Right lobe of liver (tissue), 6 donors: ENCODE results near the gene MARK3. TPM values are rescaled to one million over a fixed set of nuclear protein-coding genes. Genes with fewer than 3 reads are reported as not detected.
A peak's percentile ranks its signal among the peaks of the same experiment; 100 is the strongest.

Experiments used
- ATAC-seq, 4 donors: fragments of 200-7000 bp; cut with Tn5 transposase; one replicate each; pipeline ENCODE4 v1.9.1; 2020; ENCODE audit warnings: mild to moderate bottlenecking in 4 of 4, moderate library complexity in 4 of 4
- DNase-seq, 3 donors: peaks; one replicate each; pipeline ENCODE4 v3.0.0-alpha.2; 2020
- H3K27ac ChIP-seq, 3 donors: fragments of 200-600 bp; one replicate each; pipeline ENCODE4 v1.8.0; 2022
- H3K27me3 ChIP-seq, 2 donors: fragments of 200-600 bp; one replicate each; pipeline ENCODE4 v1.8.0; 2022
- H3K36me3 ChIP-seq, 4 donors: fragments of 200-600 bp; sonication (generic) in 1 of 4; one replicate each; pipeline versions ENCODE4 v1.5.1 to v1.8.0; 2017 to 2022; ENCODE audit warnings: control low read depth in 1 of 4
- H3K4me1 ChIP-seq, 4 donors: fragments of 200-600 bp; sonication (generic) in 1 of 4; one replicate each; pipeline versions ENCODE4 v1.5.1 to v1.8.0; 2017 to 2022; ENCODE audit warnings: control low read depth in 1 of 4
- H3K4me3 ChIP-seq, 3 donors: fragments of 200-600 bp; one replicate each; pipeline ENCODE4 v1.8.0; 2022
- H3K9me3 ChIP-seq, 4 donors: fragments of 200-600 bp; sonication (generic) in 1 of 4; one replicate each; pipeline versions ENCODE4 v1.5.1 to v1.8.0; 2017 to 2022; ENCODE audit warnings: control low read depth in 1 of 4
- POLR2A ChIP-seq: fragments of 450-650 bp; IDR thresholded peaks from one replicate; pipeline ENCODE4 v1.6.1; 2017; ENCODE audit warnings: antibody characterized with exemption, mild to moderate bottlenecking
- WGBS: methylation state at CpG from one replicate; pipeline ENCODE4 v1.1.6; 2018; ENCODE audit warnings: low coverage, low lambda C conversion rate; ENCODE audit not compliant: insufficient coverage; ENCODE audit errors: missing lambda C conversion rate; 5-methylcytosine and 5-hydroxymethylcytosine counted together
- intact Hi-C, 2 donors: fragments of 100-400 bp; cut with DNase I; formaldehyde crosslinking; loops; one replicate each; pipeline versions ENCODE4 v1.11.2 to v1.14.1; 2022
- total RNA-seq, 6 experiments: library from RNA; depleted of rRNA in 2 of 6; stranded (reverse); fragments of >200 nt in 2 of 6; fragmentation: NEBNext Ultra II Directional in 3 of 6; extraction: Animal tissue kit (Norgen Biotek cat#: 25700) in 3 of 6; gene quantifications; one replicate each; pipeline versions ENCODE4 v1.1.0 to v1.2.4, GENCODE V29; 2016 to 2023
- TF ChIP-seq, protein P1 (sequence below), 4 donors: fragments of 200-600 bp in 3 of 4; fragments of 450-650 bp in 1 of 4; IDR thresholded peaks; one replicate each; pipeline versions ENCODE4 v1.5.1 to v1.8.0; 2016 to 2022; ENCODE audit warnings: antibody characterized with exemption in 4 of 4, mild to moderate bottlenecking in 2 of 4
- donor health status: DM: no; HTN: yes; CAD: no.
- donor health status: DM: no; HTN: no; CAD: no.
- donor health status: DM: no; HTN: no; CAD: no.
- donor health status: DM: no; HTN: yes; CAD: no.
- donor health status: DM: no; HTN: yes; CAD: no.

The MARK3 gene
- total RNA-seq, 6 experiments from 2014 or later = 25.5 to 34.3 (median 27.3) TPM

DNA sequence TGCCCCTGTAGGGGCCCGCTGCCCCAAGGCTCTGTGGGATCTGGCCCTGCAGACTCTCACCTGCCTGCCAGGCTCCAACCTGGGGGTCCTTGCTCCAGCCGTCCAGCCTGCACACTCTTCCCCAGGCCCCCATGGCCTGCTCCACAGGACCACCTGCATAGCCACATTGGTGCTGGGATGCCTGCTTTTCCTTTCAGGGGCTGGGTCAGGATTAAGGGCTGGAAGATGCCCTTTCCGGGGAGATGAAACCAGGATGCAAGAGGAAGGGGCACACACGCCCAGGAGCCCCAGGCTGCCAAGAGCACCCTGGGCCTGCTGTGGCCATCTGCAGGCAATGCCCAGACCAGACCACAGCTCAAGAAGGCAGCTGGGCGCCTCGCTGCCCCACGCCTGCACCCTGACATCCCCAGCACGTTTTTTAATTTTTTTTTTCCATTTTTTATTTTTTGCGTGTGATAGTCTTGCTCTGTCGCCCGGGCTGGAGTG lies 162.3 kb downstream of the MARK3 start:
- Histone ChIP-seq H3K4me3 (no peak overlapping the region), H3K36me3 (no peaks in the 10 kb centered on the region), H3K27ac (no peak overlapping the region), H3K4me1 (no peaks in the 10 kb centered on the region), H3K27me3 (no peaks in the 10 kb centered on the region), H3K9me3 (no peaks in the 10 kb centered on the region)
- ATAC-seq (no peak), DNase-seq (no peak)
- WGBS = 58% methylated on average over 2 of the region's 11 CpGs
- intact Hi-C loops = loop anchor here (5.0 to 10.0 kb wide), 2 partner anchors 45 to 53 kb away; no protein-coding TSS in a partner anchor
- TF ChIP-seq POLR2A = no peak
- TF ChIP-seq, protein P1, sequence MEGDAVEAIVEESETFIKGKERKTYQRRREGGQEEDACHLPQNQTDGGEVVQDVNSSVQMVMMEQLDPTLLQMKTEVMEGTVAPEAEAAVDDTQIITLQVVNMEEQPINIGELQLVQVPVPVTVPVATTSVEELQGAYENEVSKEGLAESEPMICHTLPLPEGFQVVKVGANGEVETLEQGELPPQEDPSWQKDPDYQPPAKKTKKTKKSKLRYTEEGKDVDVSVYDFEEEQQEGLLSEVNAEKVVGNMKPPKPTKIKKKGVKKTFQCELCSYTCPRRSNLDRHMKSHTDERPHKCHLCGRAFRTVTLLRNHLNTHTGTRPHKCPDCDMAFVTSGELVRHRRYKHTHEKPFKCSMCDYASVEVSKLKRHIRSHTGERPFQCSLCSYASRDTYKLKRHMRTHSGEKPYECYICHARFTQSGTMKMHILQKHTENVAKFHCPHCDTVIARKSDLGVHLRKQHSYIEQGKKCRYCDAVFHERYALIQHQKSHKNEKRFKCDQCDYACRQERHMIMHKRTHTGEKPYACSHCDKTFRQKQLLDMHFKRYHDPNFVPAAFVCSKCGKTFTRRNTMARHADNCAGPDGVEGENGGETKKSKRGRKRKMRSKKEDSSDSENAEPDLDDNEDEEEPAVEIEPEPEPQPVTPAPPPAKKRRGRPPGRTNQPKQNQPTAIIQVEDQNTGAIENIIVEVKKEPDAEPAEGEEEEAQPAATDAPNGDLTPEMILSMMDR (IDR thresholded peaks at IDR 0.05) = no peak

DNA sequence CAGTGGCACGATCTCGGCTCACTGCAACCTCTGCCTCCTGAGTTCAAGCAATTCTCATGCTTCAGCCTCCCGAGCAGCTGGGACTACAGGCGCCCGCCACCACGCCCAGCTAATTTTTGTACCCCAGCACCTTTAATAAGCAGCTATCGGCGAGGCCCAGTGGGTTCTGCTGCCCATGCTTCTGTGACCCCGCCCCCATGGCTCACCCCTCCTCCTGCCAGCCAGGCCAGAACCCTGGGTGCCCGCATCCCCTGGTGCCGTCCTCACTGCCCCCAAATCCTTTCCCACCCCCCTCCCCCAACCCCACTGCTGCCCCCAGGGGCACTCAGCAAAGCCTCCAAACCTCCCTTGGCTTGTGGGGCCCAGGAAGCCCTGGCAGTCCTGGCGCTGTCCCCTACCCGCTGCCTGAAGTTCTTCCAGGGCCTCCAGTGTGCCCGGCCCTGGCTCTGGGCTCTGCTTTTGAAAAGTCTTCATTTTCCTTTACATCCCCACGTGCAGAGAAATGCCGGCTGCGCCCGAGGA lies 162.8 kb downstream of the MARK3 start:
- WGBS = 84% methylated on average over 8 of the region's 18 CpGs
- ATAC-seq (no peak), DNase-seq (no peak)
- Histone ChIP-seq H3K4me3 (no peak overlapping the region), H3K4me1 (no peaks in the 10 kb centered on the region), H3K27ac (no peak overlapping the region), H3K27me3 (no peaks in the 10 kb centered on the region), H3K36me3 (no peaks in the 10 kb centered on the region), H3K9me3 (no peaks in the 10 kb centered on the region)
- TF ChIP-seq POLR2A = no peak
- TF ChIP-seq, protein P1 (IDR thresholded peaks at IDR 0.05) = no peak
- intact Hi-C loops = loop anchor here (5.0 to 10.0 kb wide), 2 partner anchors 46 to 53 kb away; no protein-coding TSS in a partner anchor

DNA sequence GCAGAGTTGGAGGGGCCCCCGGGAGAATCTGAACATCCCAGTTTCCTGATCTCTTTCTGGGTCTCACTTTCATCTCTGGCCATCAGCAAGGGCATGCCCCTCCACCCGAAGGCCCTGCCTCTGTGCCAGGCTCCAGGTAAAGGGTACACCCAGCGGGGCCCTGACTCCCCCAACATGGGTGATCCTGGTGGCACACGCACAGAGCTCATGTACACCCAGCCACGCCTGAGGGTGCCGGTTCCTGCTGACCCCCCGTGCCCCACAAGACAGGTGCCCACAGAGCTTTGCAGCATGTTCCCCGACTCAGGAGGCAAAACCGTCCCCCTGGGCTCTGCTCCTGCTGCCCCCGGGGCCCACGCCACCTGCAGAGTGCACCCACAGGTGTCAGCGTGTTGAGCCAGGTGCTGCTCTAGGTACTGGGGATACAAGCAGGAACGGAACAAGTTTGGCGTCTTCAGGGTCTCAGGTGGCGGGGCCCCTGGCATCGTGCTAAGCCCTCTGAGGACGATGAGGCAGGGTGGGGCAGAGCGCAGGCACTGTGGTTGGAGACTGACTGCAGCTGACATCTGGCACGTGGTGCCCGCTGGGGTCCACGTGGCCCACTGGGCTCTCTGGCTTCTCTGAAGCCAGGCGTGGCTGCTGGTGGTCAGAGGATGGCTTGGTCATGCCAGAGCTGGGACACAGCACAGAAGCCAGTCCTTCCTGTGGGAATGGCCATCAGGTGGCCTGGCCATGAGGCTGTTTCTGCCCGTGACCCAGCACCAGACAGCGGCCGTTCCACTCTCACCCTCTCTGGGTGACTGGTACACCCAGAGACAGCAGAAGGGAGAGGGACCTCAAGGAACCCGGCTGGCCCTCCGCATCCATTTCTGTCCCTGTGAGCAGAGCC lies 163.5 kb downstream of the MARK3 start:
- WGBS = 89% methylated on average over 8 of the region's 27 CpGs
- H3K27me3 ChIP-seq = no peaks in the 10 kb centered on the region
- no peak overlapping the region for H3K27ac ChIP-seq
- no peak overlapping the region for H3K4me3 ChIP-seq
- H3K9me3 ChIP-seq = no peaks in the 10 kb centered on the region
- no peak for TF ChIP-seq POLR2A
- TF ChIP-seq, protein P1 (IDR thresholded peaks at IDR 0.05) = no peak
- no peak for ATAC-seq
- no peak for DNase-seq
- intact Hi-C loops = loop anchor here (5.0 to 10.0 kb wide), 2 partner anchors 46 to 54 kb away; no protein-coding TSS in a partner anchor
- H3K36me3 ChIP-seq = no peaks in the 10 kb centered on the region
- no peaks in the 10 kb centered on the region for H3K4me1 ChIP-seq

DNA sequence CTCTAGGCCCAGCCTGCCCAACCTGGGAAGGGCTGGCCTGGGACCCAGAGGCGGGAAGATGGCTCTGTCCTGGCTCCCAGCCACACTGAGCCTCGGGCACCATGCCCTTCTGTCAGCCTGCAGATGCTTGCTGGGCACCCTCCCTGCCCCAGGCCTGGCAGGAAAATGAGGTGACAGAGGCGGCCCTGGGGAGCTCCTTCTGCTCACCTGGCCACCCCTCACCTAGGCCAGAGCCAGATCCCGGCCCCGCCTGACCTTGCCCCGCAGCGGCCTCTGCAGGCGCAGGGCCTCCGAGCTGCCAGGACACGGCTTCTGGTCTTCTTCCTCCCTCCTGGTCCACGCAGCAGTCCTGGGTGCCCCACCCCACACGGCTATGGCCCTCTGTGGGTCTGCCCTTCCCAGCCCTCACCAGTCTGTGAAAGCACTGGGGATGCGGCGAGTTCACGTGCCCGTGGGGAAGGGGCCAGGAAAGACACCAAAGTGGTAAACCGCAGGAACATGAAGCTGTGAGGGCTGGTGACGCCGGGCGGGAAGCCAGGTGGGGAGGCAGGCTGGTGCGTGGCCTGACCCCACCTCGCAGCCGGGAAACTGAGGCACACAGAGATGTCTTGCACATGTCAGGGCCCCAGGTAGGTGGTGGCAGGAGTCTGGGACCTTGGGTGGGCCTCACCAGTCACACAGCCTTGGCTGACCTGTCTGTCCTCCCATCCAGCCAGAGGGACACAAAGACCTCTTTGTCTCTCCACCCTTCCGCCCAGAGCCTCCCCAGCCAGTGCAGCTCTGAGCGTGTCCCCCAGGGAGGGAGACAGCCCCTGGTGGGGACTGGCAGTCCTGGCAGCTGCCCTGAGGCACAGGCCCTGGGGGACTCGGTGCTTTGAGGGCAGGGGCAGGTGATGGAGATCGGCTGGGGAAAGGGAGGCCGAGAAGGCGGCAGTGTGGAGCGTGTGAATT lies 164.4 kb downstream of the MARK3 start:
- no peak overlapping the region for H3K27ac ChIP-seq
- intact Hi-C loops = loop anchor here (5.0 to 10.0 kb wide), 3 partner anchors 32 to 55 kb away; no protein-coding TSS in a partner anchor
- DNase-seq = peak in 2 of 3 donors; percentile 50 to 51

More for the DNA sequence above, 164.4 kb downstream of the MARK3 start:
- Histone ChIP-seq H3K9me3 (no peaks in the 10 kb centered on the region), H3K27me3 (no peaks in the 10 kb centered on the region), H3K36me3 (no peaks in the 10 kb centered on the region), H3K4me3 (no peak overlapping the region), H3K4me1 (no peaks in the 10 kb centered on the region)
- ATAC-seq = peak in 1 of 4 donors; percentile 30
- TF ChIP-seq, protein P1 (IDR thresholded peaks at IDR 0.05) = no peak
- TF ChIP-seq POLR2A = no peak
- 79% methylated on average over 14 of the region's 30 CpGs for WGBS
